HL-60/S4 treated with phorbol 12-myristate 13-acetate at 8.2 ng/mL for 4 days and 3 days (cell line): ENCODE data around the gene CEP57.

ENCODE experiments used
- in situ Hi-C: fragments of 300-500 bp; cut with MboI; formaldehyde crosslinking; loops from 2 replicates; pipeline ENCODE4 v1.15.0; 2022; ENCODE audit warnings: low sequenced_read_pairs

CEP57 gene

DNA sequence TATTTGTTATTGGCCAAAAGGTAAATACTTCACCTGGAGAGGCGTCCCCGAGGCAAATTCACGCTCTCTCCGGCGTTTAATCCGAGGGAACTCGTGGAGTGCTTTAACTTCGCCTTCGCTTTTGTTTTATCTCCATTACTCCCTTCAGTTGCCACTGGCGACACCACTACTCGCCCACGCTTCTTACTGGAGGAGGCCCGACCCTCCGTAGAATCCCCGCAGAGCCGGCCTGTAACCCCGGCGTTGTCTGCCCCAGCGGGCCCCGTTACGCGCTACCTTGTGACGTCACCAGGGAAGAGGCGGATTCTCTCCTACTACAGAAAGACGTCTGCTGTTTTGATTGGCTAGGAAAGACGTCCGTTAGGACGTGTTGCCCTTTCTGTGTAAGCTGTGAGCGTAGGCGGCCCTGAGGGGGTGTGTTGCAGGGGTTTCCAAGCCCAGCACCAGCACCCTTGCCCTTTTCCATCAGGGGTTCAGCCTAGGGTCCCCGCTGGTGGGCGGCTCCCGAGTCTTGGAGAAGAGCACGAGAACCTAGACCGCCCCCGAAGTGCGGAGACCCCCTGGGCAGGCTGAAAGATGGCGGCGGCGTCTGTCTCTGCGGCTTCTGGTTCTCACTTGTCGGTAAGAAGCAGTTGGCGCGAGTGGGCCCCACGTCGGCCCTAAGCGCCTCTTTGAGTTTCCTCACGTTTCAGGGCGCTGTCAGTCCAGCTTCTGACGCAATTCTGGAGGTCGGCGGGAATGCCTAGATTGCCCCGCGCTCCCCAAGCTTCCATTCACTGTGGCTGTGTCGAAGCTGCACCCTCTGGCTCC lies at the start of gene CEP57:
TSS of gene CEP57 (plus strand) at position 376 of the 810 bp plus-strand sequence. CDS start at position 577, 201 bp downstream.
- in situ Hi-C loops = no loop called here

DNA sequence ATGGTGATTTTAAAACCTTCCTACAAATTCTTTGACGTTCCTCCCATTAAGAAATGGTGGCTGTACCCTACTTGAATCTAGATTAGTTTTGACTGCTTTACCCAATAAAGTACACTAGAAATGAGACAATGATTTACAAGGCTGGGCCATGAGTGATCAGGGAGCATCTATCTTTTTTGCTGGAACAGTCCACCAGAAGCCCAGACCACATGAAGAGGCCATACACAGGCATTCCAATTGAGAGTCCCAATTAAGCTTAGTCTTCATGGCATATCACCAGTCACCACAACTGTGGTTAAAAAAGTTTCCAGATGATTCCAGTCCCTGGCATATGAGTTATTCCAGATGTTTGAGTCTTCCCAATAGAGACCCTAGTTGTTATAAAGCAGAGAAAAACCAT lies 40.2 kb upstream of the CEP57 start:
- in situ Hi-C loops = no loop called here

DNA sequence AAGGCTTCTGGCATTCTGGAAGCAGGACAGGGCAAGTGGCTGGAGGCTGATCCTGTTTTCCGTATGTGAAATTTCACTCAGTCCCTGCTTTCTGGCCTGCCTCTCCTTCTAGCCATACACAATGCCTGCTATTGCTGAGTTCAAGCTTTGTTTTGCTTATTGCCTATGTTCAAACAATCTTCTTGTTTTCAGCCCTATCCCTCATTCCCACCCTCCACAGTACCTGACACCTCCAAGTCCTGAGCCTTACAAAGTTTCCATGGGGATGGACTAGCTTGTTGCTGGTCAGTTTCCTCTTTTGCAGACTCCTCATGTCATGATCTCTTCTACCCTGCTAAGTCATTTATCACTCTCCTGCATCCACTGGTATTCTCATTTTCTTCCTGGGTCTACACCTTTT lies 38.8 kb upstream of the CEP57 start:
- in situ Hi-C loops = no loop called here

DNA sequence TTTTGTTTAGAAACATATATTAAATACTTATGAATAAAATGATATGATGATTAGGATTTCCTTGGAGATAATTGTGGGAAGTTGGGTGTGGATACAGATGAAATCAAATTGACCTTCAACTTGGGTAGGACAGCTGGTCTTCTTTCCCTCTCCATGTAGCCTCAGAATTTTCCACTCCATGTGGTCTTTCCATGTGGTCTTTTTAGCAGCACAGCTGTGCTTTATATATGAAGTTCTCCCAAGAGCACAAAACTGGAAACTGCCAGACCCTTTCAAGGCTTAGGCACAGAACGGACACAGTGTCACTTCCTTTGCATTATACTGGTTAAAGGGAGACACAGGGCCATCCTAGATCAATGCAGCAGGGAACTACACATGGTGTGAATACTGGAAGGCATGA lies 29.4 kb upstream of the CEP57 start:
- in situ Hi-C loops = loop anchor here (10.0 kb wide), 1 partner anchor 606 kb away; no protein-coding TSS in a partner anchor

DNA sequence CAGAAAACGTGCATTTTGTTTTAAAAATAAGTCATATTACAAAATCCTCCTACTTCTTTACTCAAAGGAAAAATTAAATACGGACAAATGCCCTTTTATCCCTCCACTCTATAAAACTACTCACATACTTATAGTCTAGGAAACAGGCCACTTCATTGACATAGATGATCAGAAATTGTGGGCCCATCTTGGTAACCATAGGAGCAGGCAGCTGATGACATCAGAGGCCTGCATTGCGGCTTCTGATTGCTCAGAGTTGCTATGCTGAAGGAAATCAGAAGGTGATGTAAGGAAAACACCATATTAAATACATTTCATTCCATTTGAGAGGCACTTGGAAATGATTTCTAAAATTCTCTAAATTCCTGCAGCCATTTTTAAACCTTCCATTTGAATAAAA lies 27.8 kb upstream of the CEP57 start:
- in situ Hi-C loops = loop anchor here (10.0 kb wide), 1 partner anchor 608 kb away; no protein-coding TSS in a partner anchor

DNA sequence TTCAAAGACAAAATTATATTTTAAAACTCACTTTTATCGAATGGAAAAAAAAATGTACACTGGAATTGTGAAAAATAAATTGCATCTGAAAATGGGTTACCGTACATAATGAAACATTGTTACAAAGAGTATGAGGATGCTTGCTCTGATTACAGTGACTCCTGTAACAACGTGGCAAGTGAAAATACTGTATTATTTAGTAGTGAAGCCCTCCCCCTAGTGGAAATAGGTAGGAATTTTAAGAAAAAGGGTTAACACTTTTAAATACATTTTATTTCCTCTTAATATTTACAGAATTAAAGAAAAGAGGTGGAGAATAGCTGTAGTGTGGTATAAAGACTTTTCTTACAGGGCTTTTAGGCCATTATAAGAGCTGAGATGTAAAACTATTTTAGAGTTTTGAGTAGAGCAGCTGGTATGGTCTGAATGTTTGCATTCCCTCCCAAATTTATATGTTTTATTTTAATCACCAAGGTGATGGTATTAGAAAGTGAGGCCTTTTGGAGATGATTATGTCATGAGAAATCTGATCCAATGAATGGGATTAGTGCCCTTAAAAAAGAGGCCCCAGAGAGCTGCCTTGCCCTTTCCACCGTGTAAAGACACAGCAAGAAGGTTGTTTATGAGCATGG lies 25.9 kb upstream of the CEP57 start:
- in situ Hi-C loops = loop anchor here (10.0 kb wide), 1 partner anchor 610 kb away; no protein-coding TSS in a partner anchor

DNA sequence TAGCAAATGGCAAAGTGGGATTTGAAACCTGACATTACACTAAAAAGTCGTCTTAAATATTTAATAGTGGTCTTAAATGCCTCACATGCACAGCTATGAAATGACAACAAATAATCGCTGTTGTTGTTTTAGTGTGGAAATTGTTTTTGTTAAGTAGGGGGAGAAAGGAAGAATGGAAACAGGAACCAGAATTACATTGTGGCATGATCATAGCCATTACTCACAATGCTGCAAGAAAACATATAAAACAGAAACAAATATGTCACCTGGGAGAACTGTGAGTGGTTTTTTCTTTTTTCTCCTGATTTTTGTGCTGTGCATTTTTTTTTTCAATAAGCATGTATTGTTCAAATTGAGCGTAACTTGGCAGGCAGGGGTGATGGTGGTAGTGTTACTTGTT lies 23.6 kb upstream of the CEP57 start:
- in situ Hi-C loops = loop anchor here (10.0 kb wide), 1 partner anchor 612 kb away; no protein-coding TSS in a partner anchor

DNA sequence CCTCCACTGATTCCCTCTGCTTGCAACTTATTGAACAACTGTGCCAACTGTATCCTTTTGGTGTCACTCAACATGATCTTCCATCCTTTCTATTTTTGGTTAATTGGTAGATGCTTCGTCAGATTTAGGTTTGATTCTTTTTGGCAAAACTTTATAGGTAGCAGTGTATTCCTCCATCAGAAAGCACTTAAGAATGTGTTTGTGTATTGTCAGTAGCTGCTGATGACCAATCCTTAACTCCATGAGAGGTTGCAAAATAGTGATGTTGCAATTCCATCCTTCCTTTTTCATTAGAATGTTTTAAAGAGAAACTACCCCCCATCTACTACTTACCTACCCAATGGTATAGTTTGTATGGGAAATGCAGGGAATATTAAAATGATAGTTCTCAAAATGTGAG lies 22.8 kb upstream of the CEP57 start:
- in situ Hi-C loops = loop anchor here (10.0 kb wide), 1 partner anchor 613 kb away; no protein-coding TSS in a partner anchor

DNA sequence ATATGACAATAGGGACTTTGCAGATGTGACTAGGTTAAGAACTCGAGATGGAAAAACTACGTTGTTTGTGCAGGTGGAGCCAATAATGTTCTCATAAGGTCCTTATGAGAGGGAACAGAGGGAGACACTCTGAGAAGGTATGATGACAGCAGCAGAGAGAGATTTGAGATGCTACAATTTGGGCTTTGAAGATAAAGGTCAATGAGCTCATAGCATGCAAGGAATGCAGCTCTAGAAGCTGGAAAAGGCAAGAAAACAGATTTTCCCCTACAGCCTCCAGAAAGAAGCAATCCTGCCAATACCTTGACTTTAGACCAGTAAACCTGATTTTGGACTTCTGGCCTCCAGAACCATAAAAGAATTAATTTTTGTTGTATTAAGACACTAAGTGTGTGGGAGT lies 21.8 kb upstream of the CEP57 start:
- in situ Hi-C loops = loop anchor here (10.0 kb wide), 1 partner anchor 614 kb away; no protein-coding TSS in a partner anchor

DNA sequence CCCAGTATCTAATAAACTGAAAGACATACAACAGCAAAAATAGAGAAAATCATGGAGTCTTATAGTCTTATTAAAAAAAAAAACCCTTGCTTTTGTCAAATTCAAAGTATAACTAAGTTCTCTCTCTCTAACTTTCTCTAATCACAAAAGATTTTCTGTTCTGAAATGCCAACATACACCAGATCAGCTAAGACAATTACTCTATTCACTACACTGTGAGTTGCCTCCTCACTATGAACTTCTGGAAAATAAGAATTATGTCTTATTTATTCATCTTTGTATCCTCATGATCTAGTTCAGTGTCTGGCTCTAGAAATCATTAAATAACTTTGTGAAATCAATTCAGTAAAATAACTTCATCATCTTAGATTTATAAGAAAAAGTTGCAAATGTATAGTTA lies 13.4 kb upstream of the CEP57 start:
- in situ Hi-C loops = no loop called here

DNA sequence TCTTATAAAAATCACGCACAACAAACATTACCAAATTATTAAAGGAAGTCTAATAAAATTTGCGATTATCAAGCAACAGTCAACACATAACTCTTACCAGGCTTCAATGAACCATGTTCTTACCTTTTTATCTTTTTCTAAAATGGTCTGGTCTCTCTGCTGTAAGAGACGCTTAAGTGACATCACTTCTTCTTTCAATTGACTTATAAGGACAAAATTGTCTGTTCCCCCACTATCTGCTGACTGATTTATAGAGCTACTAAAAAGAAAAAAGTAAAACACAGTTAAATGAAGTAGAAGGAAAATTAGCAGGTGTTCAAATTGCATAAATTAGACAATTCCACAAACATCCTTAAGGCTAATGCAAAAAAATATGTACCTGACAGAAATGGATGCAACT lies 11.6 kb upstream of the CEP57 start:
- in situ Hi-C loops = no loop called here

DNA sequence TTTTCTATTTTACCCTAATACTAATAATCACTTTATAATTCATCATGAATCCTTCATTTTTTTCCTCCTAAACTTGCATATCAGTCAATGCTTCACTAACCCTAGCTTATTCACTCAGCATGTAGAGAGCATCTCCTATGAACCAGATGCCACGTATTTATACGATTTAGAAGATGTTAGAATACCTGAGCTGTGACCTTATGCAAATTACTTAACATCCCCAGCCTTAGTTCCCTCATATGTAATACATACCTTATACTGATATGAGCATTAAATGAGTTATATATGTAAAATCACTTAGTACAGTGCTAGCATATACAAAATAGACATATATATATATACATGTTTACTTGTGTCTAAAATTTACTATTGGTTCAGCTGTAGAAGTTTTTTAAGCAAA lies 9.8 kb upstream of the CEP57 start:
- in situ Hi-C loops = no loop called here

DNA sequence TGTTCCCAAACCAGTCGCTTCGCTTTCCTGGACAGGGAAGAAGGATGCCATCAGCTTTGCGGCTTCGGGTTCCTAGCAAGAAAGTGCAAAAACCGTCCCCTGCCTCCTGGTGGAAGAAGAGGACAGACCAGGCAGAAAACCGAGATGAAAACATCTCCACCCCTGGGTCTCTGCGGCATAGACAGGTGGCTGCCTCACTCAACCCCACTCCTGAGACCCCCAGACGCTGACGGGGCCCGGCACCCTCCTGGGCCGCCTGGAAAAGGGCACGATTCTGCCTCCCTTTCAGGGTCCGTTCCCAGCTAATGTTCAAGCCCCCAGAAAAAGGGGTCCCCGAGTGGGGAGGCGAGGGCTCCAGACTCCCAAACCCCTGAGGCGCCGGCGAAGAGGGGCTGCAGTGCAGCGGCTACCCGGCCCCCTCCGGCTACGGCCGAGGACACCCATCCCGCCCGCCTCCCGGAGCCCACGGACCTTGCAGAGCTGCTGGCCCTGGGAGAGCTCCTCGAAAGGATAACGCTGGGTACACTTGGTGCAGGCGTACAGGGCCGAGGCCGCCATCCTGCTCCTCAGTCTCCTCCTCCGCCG lies 1.3 kb upstream of the CEP57 start:
- in situ Hi-C loops = no loop called here

DNA sequence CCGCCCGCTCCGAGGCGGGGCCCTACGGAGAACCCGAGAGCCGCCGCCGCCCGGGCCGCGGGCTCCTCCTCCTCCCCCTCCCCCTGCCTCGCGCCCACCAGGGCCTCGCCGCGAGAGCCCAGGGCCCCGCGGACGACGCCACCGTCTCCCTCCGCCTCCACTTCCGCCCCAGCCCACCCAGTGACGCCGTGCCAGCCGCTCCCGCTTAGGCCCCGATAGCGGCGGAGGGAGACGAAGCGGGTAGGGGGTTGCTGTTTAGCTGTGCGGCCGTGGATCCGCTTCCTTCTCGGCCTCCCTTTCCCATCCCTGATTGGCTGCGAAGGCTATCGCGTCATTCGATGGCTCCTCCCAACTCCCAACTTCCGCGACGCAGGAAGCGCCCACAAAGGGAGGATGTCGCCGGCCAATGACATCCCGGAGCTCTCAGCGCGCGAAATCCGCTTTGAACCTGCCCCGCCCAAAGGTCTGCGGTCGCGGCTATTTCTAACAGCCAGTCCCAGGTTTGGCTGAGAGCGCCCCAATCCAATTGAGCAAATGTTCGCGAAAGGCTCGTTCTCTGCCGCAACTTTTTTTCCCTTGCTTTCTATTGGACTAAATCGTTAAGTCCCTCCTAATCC lies 684 bp upstream of the CEP57 start, which contains the start of gene FAM76B:
TSS of gene FAM76B (minus strand) at position 277 of the 617 bp plus-strand sequence. CDS start 304 bp downstream, outside the sequence.
- in situ Hi-C loops = no loop called here

DNA sequence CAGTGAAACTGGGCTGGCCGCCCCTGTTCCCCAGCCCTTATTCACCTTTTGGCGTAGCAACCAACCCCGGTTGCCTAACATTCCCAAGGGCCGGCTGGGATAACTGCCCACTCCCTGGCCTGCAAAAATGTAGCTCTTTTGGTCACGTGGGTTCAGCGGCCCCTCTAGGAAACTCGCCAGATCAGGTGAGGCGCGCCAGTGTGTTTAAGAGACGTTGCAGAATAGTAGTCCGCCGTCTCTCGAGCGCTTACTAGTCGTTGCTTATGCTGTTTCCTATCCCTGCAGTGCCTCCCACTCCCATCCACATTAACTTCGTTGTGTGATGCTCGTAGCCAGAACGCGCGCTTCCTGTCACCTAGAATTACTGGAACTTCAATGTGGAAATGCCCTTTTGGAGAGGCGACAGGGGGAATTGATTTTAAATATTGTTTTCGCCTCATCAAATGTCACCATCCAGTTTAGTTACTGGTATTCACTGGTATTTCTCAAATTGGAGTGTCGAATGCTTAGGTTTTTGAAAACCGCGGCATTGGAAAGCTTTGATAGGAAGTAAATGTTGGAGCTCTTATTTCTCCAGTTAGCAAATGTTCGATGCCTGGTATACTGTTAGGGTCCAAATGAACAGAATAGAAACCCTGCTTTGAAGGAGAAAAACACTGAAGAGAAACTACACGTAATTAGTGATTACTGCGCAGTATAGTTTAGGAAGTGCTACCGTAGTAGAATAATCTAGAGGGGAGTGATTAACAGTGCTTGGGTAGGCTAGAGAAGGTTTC lies 823 bp downstream of the CEP57 start:
- in situ Hi-C loops = no loop called here

DNA sequence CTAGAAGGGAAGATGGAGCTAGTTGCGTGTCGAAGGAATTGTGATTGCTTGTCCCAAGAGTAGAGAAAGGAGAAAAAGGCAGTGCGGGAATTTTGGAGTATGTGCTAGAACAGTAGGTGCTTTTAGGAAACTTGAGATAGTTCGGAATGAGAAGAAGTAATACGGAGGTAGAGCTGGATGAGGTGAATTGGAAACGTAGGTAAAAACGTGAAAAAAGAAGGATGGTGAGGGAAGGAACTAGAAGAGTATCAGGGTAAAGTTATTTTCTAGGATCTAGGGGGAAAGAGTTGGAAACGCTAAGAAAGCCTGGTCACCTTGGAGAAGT lies 1.4 kb downstream of the CEP57 start:
- in situ Hi-C loops = no loop called here

DNA sequence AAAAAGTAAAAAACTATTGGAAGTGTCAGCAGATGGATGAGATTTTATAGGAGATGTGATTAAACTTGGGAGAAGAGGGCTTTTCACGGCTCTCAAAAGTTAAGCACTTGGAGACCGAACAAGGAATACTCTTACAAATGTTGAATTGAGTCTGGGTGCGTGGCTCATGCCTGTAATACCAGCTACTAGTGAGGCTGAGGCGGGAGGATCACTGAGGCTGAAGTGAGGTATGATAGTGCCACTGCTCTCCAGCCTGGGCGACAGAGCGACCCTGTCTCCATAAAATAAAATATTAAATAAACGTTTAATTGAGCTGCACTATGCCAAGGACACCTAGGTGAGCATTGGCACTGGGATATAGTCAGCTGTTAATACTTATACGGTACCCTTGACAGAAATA lies 1.9 kb downstream of the CEP57 start:
- in situ Hi-C loops = no loop called here

DNA sequence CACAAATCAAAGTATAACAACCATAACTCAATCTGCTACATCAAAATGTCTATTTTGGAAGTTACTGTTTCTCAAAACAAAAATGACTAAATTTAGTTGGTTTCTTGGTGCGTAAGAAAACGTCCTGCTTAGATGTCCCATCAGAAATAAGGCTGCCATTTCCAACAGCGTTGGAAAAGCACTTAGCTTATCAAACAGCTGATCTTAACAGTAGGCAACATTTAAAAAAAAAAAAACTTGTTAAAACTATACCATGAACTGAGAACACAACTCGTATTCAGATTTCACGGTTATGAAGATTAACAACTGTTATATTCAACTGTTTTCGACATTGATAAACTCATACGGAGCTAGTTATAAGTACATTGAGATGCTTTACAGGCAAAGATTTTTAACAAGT lies 2.4 kb downstream of the CEP57 start:
- in situ Hi-C loops = no loop called here

DNA sequence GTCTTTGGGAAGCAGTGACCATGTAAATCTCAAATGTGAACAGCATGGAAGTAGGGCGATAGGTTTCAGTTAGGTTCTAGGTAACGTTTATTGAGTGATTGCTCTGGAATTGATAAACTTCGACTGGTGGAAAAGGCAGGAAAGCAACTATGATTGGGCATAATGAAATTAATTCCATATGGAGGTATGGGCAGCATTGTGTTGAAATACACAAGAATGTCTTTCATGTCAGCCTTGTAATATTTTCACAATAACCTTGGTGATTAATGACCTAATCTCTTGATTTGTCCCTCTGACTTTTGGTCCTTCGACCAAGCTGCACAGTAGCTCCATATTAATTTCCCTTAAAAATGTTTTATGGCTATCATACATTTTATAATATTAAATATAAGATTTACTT lies 2.8 kb downstream of the CEP57 start:
- in situ Hi-C loops = no loop called here

DNA sequence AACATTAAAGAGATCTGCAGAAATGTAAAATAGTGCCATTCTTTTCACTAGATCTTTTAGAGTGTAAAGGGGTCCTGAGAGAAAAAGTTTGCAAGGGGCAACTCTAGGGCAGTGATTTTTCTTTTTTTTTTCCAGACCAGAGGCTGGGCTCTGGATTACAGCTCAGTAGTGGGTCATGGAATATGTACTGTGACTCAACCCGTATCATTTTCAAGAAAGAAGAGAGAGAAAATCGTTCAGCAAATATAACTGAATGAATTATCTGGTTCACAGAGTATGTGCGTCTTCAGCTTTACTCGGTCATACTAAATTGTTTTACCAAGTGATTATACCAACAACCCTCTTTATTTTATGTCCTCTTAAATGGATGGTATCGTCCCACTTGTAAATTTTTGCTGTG lies 3.8 kb downstream of the CEP57 start:
- in situ Hi-C loops = no loop called here
